ENCODE data around the gene RNASE11.
"Not testable (repeated sequence)": the region's sequence is repeated elsewhere in the genome, so short reads cannot be mapped to it uniquely, and the experiment has no call there.

RNASE11 gene

GRCh38 chr14:20568393-20568792, 19.4 kb downstream of the RNASE11 start:
- H3K4me1 ChIP-seq (ENCODE audit: insufficient read depth, low read length, severe bottlenecking), result no peaks in the 10 kb centered on the region
- no peak for TF ChIP-seq CTCF (IDR thresholded peaks at IDR 0.05; ENCODE audit: low read length)
- no peak for TF ChIP-seq EZH2 (IDR thresholded peaks at IDR 0.05; ENCODE audit: borderline replicate concordance, low read length)
- no peaks in the 10 kb centered on the region for H3K79me2 ChIP-seq (ENCODE audit: insufficient read depth, low read length)
- H3K27me3 ChIP-seq (ENCODE audit: insufficient read depth, low read length), result no peaks in the 10 kb centered on the region
- no peak overlapping the region for H3K27ac ChIP-seq (ENCODE audit: low read depth, low read length, poor library complexity, severe bottlenecking)
- H2AFZ ChIP-seq (ENCODE audit: low read length), result no peak overlapping the region
- H3K9me3 ChIP-seq (ENCODE audit: low read length), result no peaks in the 10 kb centered on the region
- no peaks in the 10 kb centered on the region for H4K20me1 ChIP-seq (ENCODE audit: insufficient read depth, low read length)
- no peak overlapping the region for H3K4me3 ChIP-seq (ENCODE audit: low read depth, low read length, poor library complexity, severe bottlenecking)
- H3K9me2 ChIP-seq (ENCODE audit: low read depth, low read length), result no peaks in the 10 kb centered on the region
- no peaks in the 10 kb centered on the region for H3K36me3 ChIP-seq (ENCODE audit: insufficient read depth, low read length)
- no peak overlapping the region for H3K9ac ChIP-seq (ENCODE audit: low read length)
- no peaks in the 10 kb centered on the region for H3F3A ChIP-seq (ENCODE audit: insufficient read depth, low read length)
- H3K4me2 ChIP-seq (ENCODE audit: low read length), result no peak overlapping the region

GRCh38 chr14:20567199-20567598, 20.6 kb downstream of the RNASE11 start:
- H2AFZ ChIP-seq (ENCODE audit: low read length); H3K9me3 ChIP-seq (ENCODE audit: low read length); H3F3A ChIP-seq (ENCODE audit: insufficient read depth, low read length); H4K20me1 ChIP-seq (ENCODE audit: insufficient read depth, low read length); H3K79me2 ChIP-seq (ENCODE audit: insufficient read depth, low read length); H3K9ac ChIP-seq (ENCODE audit: low read length); H3K36me3 ChIP-seq (ENCODE audit: insufficient read depth, low read length); H3K4me2 ChIP-seq (ENCODE audit: low read length); H3K4me1 ChIP-seq (ENCODE audit: insufficient read depth, low read length, severe bottlenecking); H3K4me3 ChIP-seq (ENCODE audit: low read depth, low read length, poor library complexity, severe bottlenecking); H3K9me2 ChIP-seq (ENCODE audit: low read depth, low read length); H3K27ac ChIP-seq (ENCODE audit: low read depth, low read length, poor library complexity, severe bottlenecking); H3K27me3 ChIP-seq (ENCODE audit: insufficient read depth, low read length): not testable (repeated sequence)

GRCh38 chr14:20564501-20564997, 23.3 kb downstream of the RNASE11 start:
- TF ChIP-seq EZH2 (IDR thresholded peaks at IDR 0.05; ENCODE audit: borderline replicate concordance, low read length) (no peak), CTCF (IDR thresholded peaks at IDR 0.05; ENCODE audit: low read length) (no peak)
- Histone ChIP-seq H3K79me2 (ENCODE audit: insufficient read depth, low read length) (no peaks in the 10 kb centered on the region), H3K27me3 (ENCODE audit: insufficient read depth, low read length) (no peaks in the 10 kb centered on the region), H3K9ac (ENCODE audit: low read length) (no peak overlapping the region), H4K20me1 (ENCODE audit: insufficient read depth, low read length) (no peaks in the 10 kb centered on the region), H2AFZ (ENCODE audit: low read length) (no peak overlapping the region), H3K4me1 (ENCODE audit: insufficient read depth, low read length, severe bottlenecking) (no peaks in the 10 kb centered on the region), H3K4me2 (ENCODE audit: low read length) (no peak overlapping the region), H3K9me3 (ENCODE audit: low read length) (no peaks in the 10 kb centered on the region), H3K9me2 (ENCODE audit: low read depth, low read length) (no peaks in the 10 kb centered on the region), H3K4me3 (ENCODE audit: low read depth, low read length, poor library complexity, severe bottlenecking) (no peak overlapping the region), H3F3A (ENCODE audit: insufficient read depth, low read length) (no peaks in the 10 kb centered on the region), H3K27ac (ENCODE audit: low read depth, low read length, poor library complexity, severe bottlenecking) (no peak overlapping the region), H3K36me3 (ENCODE audit: insufficient read depth, low read length) (no peaks in the 10 kb centered on the region)

GRCh38 chr14:20563971-20564370, 23.8 kb downstream of the RNASE11 start:
- Histone ChIP-seq H3K27ac (ENCODE audit: low read depth, low read length, poor library complexity, severe bottlenecking) (no peak overlapping the region), H3K9me2 (ENCODE audit: low read depth, low read length) (no peaks in the 10 kb centered on the region), H3K36me3 (ENCODE audit: insufficient read depth, low read length) (no peaks in the 10 kb centered on the region), H4K20me1 (ENCODE audit: insufficient read depth, low read length) (no peaks in the 10 kb centered on the region), H3K4me2 (ENCODE audit: low read length) (no peak overlapping the region), H3K4me3 (ENCODE audit: low read depth, low read length, poor library complexity, severe bottlenecking) (no peak overlapping the region), H3K9ac (ENCODE audit: low read length) (no peak overlapping the region), H3K9me3 (ENCODE audit: low read length) (no peaks in the 10 kb centered on the region), H3K4me1 (ENCODE audit: insufficient read depth, low read length, severe bottlenecking) (no peaks in the 10 kb centered on the region), H3F3A (ENCODE audit: insufficient read depth, low read length) (no peaks in the 10 kb centered on the region), H2AFZ (ENCODE audit: low read length) (no peak overlapping the region), H3K79me2 (ENCODE audit: insufficient read depth, low read length) (no peaks in the 10 kb centered on the region), H3K27me3 (ENCODE audit: insufficient read depth, low read length) (no peaks in the 10 kb centered on the region)
- no peak for TF ChIP-seq CTCF (IDR thresholded peaks at IDR 0.05; ENCODE audit: low read length)
- TF ChIP-seq EZH2 (IDR thresholded peaks at IDR 0.05; ENCODE audit: borderline replicate concordance, low read length), result no peak
